SU-DHL-6 (cell line): ENCODE results near the gene CACNG6.

ENCODE experiments used
- EZH2phosphoT487 ChIP-seq: fragments of 200-600 bp; sonication (generic), shearing (Covaris generic); conservative IDR thresholded peaks from 2 replicates; pipeline ENCODE4 v1.6.1; 2018; ENCODE audit warnings: mild to moderate bottlenecking, antibody characterized with exemption, low read length, moderate library complexity, mixed read lengths
- TF ChIP-seq, protein P1 (sequence below): fragments of 200-600 bp; sonication (generic); IDR thresholded peaks from one replicate; pipeline ENCODE4 v1.5.1; 2017; ENCODE audit warnings: antibody characterized with exemption, mild to moderate bottlenecking, low read length, moderate library complexity; ENCODE audit not compliant: insufficient read depth, poor library complexity, severe bottlenecking

DNA sequence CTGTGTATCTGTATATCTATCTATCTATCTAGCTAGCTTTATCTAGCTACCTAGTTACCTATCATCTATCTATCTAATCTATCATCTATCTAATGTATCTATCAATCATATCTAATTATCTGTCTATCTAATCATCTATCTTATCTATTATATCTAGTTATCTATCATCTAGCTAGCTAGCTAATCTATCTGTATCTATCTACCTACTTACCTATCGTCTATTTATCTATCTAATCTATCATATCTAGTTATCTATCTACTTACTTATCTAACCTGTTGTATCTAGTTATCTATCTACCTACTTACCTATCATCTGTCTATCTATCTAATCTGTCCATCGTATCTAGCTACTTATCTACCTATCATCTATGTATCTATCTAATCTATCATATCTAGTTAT lies 54.3 kb downstream of the CACNG6 start:
- TF ChIP-seq, protein P1, sequence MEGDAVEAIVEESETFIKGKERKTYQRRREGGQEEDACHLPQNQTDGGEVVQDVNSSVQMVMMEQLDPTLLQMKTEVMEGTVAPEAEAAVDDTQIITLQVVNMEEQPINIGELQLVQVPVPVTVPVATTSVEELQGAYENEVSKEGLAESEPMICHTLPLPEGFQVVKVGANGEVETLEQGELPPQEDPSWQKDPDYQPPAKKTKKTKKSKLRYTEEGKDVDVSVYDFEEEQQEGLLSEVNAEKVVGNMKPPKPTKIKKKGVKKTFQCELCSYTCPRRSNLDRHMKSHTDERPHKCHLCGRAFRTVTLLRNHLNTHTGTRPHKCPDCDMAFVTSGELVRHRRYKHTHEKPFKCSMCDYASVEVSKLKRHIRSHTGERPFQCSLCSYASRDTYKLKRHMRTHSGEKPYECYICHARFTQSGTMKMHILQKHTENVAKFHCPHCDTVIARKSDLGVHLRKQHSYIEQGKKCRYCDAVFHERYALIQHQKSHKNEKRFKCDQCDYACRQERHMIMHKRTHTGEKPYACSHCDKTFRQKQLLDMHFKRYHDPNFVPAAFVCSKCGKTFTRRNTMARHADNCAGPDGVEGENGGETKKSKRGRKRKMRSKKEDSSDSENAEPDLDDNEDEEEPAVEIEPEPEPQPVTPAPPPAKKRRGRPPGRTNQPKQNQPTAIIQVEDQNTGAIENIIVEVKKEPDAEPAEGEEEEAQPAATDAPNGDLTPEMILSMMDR: no peak
- no peak for TF ChIP-seq EZH2phosphoT487
